Peyer's patch (tissue), 4 donors: ENCODE results near the gene NLGN1.

Source experiments
- POLR2A ChIP-seq, 2 donors: fragments of 450-650 bp; IDR thresholded peaks; one replicate each; pipeline ENCODE4 v1.5.1; 2017; ENCODE audit warnings: antibody characterized with exemption in 2 of 2, mild to moderate bottlenecking in 2 of 2, moderate library complexity in 2 of 2
- TF ChIP-seq, protein P1 (sequence below), 6 experiments: fragments of 450-650 bp in 4 of 6; fragments of 200-600 bp in 2 of 6; sonication (generic) in 1 of 6; IDR thresholded peaks; one replicate each; pipeline ENCODE4 v1.5.1; 2017 to 2019; ENCODE audit warnings: antibody characterized with exemption in 6 of 6, mild to moderate bottlenecking in 3 of 6, moderate library complexity in 1 of 6

- TF ChIP-seq, protein P1, sequence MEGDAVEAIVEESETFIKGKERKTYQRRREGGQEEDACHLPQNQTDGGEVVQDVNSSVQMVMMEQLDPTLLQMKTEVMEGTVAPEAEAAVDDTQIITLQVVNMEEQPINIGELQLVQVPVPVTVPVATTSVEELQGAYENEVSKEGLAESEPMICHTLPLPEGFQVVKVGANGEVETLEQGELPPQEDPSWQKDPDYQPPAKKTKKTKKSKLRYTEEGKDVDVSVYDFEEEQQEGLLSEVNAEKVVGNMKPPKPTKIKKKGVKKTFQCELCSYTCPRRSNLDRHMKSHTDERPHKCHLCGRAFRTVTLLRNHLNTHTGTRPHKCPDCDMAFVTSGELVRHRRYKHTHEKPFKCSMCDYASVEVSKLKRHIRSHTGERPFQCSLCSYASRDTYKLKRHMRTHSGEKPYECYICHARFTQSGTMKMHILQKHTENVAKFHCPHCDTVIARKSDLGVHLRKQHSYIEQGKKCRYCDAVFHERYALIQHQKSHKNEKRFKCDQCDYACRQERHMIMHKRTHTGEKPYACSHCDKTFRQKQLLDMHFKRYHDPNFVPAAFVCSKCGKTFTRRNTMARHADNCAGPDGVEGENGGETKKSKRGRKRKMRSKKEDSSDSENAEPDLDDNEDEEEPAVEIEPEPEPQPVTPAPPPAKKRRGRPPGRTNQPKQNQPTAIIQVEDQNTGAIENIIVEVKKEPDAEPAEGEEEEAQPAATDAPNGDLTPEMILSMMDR (IDR thresholded peaks at IDR 0.05): no peak
- no peak for TF ChIP-seq POLR2A (IDR thresholded peaks at IDR 0.05)
These were observed 492.5 kb downstream of the NLGN1 start for GRCh38 chr3:173890091-173890490.
